ENCODE data around the gene CYP4A22. TPM values are rescaled to one million over a fixed set of nuclear protein-coding genes. Genes with fewer than 3 reads are reported as not detected.
"Not testable (repeated sequence)": the region's sequence is repeated elsewhere in the genome, so short reads cannot be mapped to it uniquely, and the experiment has no call there.

Gene CYP4A22
- total and polyA plus RNA-seq, 5 donors = not detected

GRCh38 chr1:47128221-47128620, 9.0 kb upstream of the CYP4A22 start:
- Histone ChIP-seq H3K27ac (ENCODE audit: low read length) (no peak overlapping the region), H3K4me3 (ENCODE audit: low read length) (no peak overlapping the region), H3K9me3 (ENCODE audit: control insufficient read depth, low read length) (no peaks in the 10 kb centered on the region), H3K4me1 (ENCODE audit: control insufficient read depth, insufficient read depth, low read length) (no peaks in the 10 kb centered on the region), H3K27me3 (ENCODE audit: control insufficient read depth, insufficient read depth) (no peaks in the 10 kb centered on the region)
- DNase-seq (no peak), ATAC-seq (no peak)
- intact Hi-C loops (cut with DNase I) = no loop called here
- 92% methylated on average over 1 of the region's 1 CpG for WGBS

- H3K27me3 ChIP-seq (ENCODE audit: control insufficient read depth, insufficient read depth); H3K4me3 ChIP-seq (ENCODE audit: low read length); DNase-seq; H3K27ac ChIP-seq (ENCODE audit: low read length); H3K9me3 ChIP-seq (ENCODE audit: control insufficient read depth, low read length); intact Hi-C loops (cut with DNase I); H3K4me1 ChIP-seq (ENCODE audit: control insufficient read depth, insufficient read depth, low read length); ATAC-seq: not testable (repeated sequence)
- 65% methylated on average over 2 of the region's 2 CpGs for WGBS
Observed at GRCh38 chr1:47128854-47129253, 8.4 kb upstream of the CYP4A22 start.

GRCh38 chr1:47129489-47130230, 7.6 kb upstream of the CYP4A22 start:
- 78% methylated on average over 8 of the region's 8 CpGs for WGBS
- intact Hi-C loops (cut with DNase I); H3K27ac ChIP-seq (ENCODE audit: low read length); DNase-seq; ATAC-seq; H3K27me3 ChIP-seq (ENCODE audit: control insufficient read depth, insufficient read depth); H3K4me1 ChIP-seq (ENCODE audit: control insufficient read depth, insufficient read depth, low read length); H3K4me3 ChIP-seq (ENCODE audit: low read length); H3K9me3 ChIP-seq (ENCODE audit: control insufficient read depth, low read length): not testable (repeated sequence)

GRCh38 chr1:47132665-47133064, 4.6 kb upstream of the CYP4A22 start:
- WGBS = 92% methylated on average over 3 of the region's 3 CpGs
- H3K27ac ChIP-seq (ENCODE audit: low read length); intact Hi-C loops (cut with DNase I); H3K9me3 ChIP-seq (ENCODE audit: control insufficient read depth, low read length); H3K27me3 ChIP-seq (ENCODE audit: control insufficient read depth, insufficient read depth); H3K4me1 ChIP-seq (ENCODE audit: control insufficient read depth, insufficient read depth, low read length); H3K4me3 ChIP-seq (ENCODE audit: low read length); DNase-seq; ATAC-seq: not testable (repeated sequence)

GRCh38 chr1:47137925-47138615, 829 bp downstream of the CYP4A22 start:
- Histone ChIP-seq H3K27me3 (ENCODE audit: control insufficient read depth, insufficient read depth) (no peaks in the 10 kb centered on the region), H3K27ac (ENCODE audit: low read length) (no peak overlapping the region), H3K4me3 (ENCODE audit: low read length) (no peak overlapping the region), H3K9me3 (ENCODE audit: control insufficient read depth, low read length) (no peaks in the 10 kb centered on the region), H3K4me1 (ENCODE audit: control insufficient read depth, insufficient read depth, low read length) (no peaks in the 10 kb centered on the region)
- ATAC-seq (no peak), DNase-seq (no peak)
- WGBS = 79% methylated on average over 5 of the region's 5 CpGs
- intact Hi-C loops (cut with DNase I) = no loop called here

- ATAC-seq; H3K9me3 ChIP-seq (ENCODE audit: control insufficient read depth, low read length); intact Hi-C loops (cut with DNase I); H3K4me1 ChIP-seq (ENCODE audit: control insufficient read depth, insufficient read depth, low read length); H3K4me3 ChIP-seq (ENCODE audit: low read length); H3K27me3 ChIP-seq (ENCODE audit: control insufficient read depth, insufficient read depth); H3K27ac ChIP-seq (ENCODE audit: low read length); DNase-seq: not testable (repeated sequence)
- 61% methylated on average over 3 of the region's 3 CpGs for WGBS
Observed at GRCh38 chr1:47140358-47140757, 3.1 kb downstream of the CYP4A22 start.

- intact Hi-C loops (cut with DNase I); H3K9me3 ChIP-seq (ENCODE audit: control insufficient read depth, low read length); DNase-seq; H3K27me3 ChIP-seq (ENCODE audit: control insufficient read depth, insufficient read depth); ATAC-seq; H3K4me1 ChIP-seq (ENCODE audit: control insufficient read depth, insufficient read depth, low read length); H3K4me3 ChIP-seq (ENCODE audit: low read length); H3K27ac ChIP-seq (ENCODE audit: low read length): not testable (repeated sequence)
- 57% methylated on average over 6 of the region's 6 CpGs for WGBS
Observed at GRCh38 chr1:47143654-47144053, 6.4 kb downstream of the CYP4A22 start.

- DNase-seq; H3K9me3 ChIP-seq (ENCODE audit: control insufficient read depth, low read length); H3K4me3 ChIP-seq (ENCODE audit: low read length); H3K4me1 ChIP-seq (ENCODE audit: control insufficient read depth, insufficient read depth, low read length); H3K27ac ChIP-seq (ENCODE audit: low read length); H3K27me3 ChIP-seq (ENCODE audit: control insufficient read depth, insufficient read depth); intact Hi-C loops (cut with DNase I); ATAC-seq: not testable (repeated sequence)
- 58% methylated on average over 1 of the region's 1 CpG for WGBS
Observed at GRCh38 chr1:47146495-47146894, 9.3 kb downstream of the CYP4A22 start.

- ATAC-seq (no peak), DNase-seq (no peak)
- no peaks in the 10 kb centered on the region for H3K9me3 ChIP-seq (ENCODE audit: control insufficient read depth, low read length)
- no peaks in the 10 kb centered on the region for H3K27me3 ChIP-seq (ENCODE audit: control insufficient read depth, insufficient read depth)
- no peak overlapping the region for H3K4me3 ChIP-seq (ENCODE audit: low read length)
- 45% methylated on average over 6 of the region's 6 CpGs for WGBS
- H3K4me1 ChIP-seq (ENCODE audit: control insufficient read depth, insufficient read depth, low read length) = no peaks in the 10 kb centered on the region
- H3K27ac ChIP-seq (ENCODE audit: low read length) = no peak overlapping the region
- intact Hi-C loops (cut with DNase I) = no loop called here
Observed at GRCh38 chr1:47147047-47147785, 10.0 kb downstream of the CYP4A22 start.

GRCh38 chr1:47149162-47149561, 11.9 kb downstream of the CYP4A22 start:
- intact Hi-C loops (cut with DNase I); H3K27ac ChIP-seq (ENCODE audit: low read length); H3K9me3 ChIP-seq (ENCODE audit: control insufficient read depth, low read length); DNase-seq; H3K27me3 ChIP-seq (ENCODE audit: control insufficient read depth, insufficient read depth); H3K4me1 ChIP-seq (ENCODE audit: control insufficient read depth, insufficient read depth, low read length); ATAC-seq; H3K4me3 ChIP-seq (ENCODE audit: low read length): not testable (repeated sequence)
- 45% methylated on average over 9 of the region's 9 CpGs for WGBS

- H3K4me3 ChIP-seq (ENCODE audit: low read length); H3K9me3 ChIP-seq (ENCODE audit: control insufficient read depth, low read length); ATAC-seq; H3K27me3 ChIP-seq (ENCODE audit: control insufficient read depth, insufficient read depth); intact Hi-C loops (cut with DNase I); H3K4me1 ChIP-seq (ENCODE audit: control insufficient read depth, insufficient read depth, low read length); DNase-seq; H3K27ac ChIP-seq (ENCODE audit: low read length): not testable (repeated sequence)
Observed at GRCh38 chr1:47156457-47156856, 19.2 kb downstream of the CYP4A22 start.
